ENCODE measurements around the gene MLH3. TPM values are rescaled to one million over a fixed set of nuclear protein-coding genes. Genes with fewer than 3 reads are reported as not detected.

Gene MLH3
- total RNA-seq, 1 experiment from 2014 or later, result 48.7 TPM

DNA sequence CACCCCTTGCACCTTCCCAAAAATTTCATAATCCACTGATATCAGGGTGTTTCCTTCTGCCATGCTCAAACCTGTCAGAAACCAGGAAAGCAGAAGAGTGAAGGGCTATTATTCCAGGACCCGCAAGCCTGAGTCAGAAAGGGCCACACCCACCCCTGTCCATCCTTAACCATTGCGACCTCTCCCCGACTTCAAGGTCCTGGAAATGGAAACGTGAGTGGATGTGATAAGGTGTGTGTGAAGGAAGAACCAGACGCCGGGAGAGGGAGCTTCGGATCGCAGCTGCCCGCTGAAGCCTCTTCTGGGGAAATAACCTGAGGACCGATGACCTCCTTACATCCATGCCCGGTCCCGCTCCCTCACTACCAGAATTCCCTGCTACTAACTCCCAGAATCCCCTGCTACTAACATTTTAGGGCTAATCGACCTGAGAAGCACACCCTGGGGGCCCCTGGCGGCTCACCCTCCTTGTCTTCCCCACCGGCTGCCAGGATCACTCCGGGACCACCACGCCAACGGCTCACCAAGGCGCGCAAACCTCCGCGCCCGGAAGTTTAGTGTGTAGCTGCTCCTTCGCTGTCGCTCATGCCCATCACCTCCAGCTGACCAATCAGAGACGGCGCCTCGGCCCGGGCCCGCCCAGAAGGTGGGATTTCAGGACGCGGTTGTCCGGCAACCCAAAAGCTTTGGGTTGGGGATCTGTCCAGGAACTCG is 12.4 kb upstream of the MLH3 start, which contains the start of gene ACYP1:
Gene ACYP1 (minus strand): TSS at position 534 of the 714 bp plus-strand sequence. CDS start 471 bp downstream, at position 63.
- Histone ChIP-seq H3K4me3 (peak within 1 kb of the TSS; percentile 68), H4K20me1 (ENCODE audit: insufficient read depth) (no peaks in the 10 kb centered on the region), H3K36me3 (ENCODE audit: low read depth) (peaks cover 19% of the 10 kb centered on the region), H3K27ac (peak within 1 kb of the TSS; percentile 37), H3K9me2 (ENCODE audit: insufficient read depth) (no peaks in the 10 kb centered on the region), H3K9me3 (ENCODE audit: insufficient read depth, low read depth) (no peaks in the 10 kb centered on the region), H2AFZ (peak within 1 kb of the TSS; percentile 89), H3K27me3 (ENCODE audit: insufficient read depth, low read depth) (no peaks in the 10 kb centered on the region), H3F3A (ENCODE audit: insufficient read depth, low read depth) (peaks cover 40% of the 10 kb centered on the region), H3K79me2 (ENCODE audit: low read depth) (peaks cover 54% of the 10 kb centered on the region), H3K4me2 (peak within 1 kb of the TSS; percentile 87), H3K4me1 (replicated peaks; ENCODE audit: insufficient read depth) (peaks cover 29% of the 10 kb centered on the region)
- POLR2A ChIA-PET (ENCODE audit: unreplicated experiment), result interaction anchor here (0.5 to 1.1 kb wide), 16 partner anchors 8 to 548 kb away, joined by 3 to 8 read pairs (median 4); partner anchors contain the start of gene RPS6KL1
- DNase-seq, result peak; percentile 91 to 99
- intact Hi-C loops (cut with micrococcal nuclease; ENCODE audit: unreplicated experiment), result no loop called here
- TSS peak; percentile 84 for BruUV-seq (replicated peaks)
- TF ChIP-seq, protein P1, sequence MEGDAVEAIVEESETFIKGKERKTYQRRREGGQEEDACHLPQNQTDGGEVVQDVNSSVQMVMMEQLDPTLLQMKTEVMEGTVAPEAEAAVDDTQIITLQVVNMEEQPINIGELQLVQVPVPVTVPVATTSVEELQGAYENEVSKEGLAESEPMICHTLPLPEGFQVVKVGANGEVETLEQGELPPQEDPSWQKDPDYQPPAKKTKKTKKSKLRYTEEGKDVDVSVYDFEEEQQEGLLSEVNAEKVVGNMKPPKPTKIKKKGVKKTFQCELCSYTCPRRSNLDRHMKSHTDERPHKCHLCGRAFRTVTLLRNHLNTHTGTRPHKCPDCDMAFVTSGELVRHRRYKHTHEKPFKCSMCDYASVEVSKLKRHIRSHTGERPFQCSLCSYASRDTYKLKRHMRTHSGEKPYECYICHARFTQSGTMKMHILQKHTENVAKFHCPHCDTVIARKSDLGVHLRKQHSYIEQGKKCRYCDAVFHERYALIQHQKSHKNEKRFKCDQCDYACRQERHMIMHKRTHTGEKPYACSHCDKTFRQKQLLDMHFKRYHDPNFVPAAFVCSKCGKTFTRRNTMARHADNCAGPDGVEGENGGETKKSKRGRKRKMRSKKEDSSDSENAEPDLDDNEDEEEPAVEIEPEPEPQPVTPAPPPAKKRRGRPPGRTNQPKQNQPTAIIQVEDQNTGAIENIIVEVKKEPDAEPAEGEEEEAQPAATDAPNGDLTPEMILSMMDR (conservative IDR thresholded peaks at IDR 0.05), result no peak
- no peak for TF ChIP-seq EZH2 (IDR thresholded peaks at IDR 0.05; ENCODE audit: low read depth)
- CTCF ChIA-PET, result interaction anchor here (0.6 to 2.4 kb wide), 6 partner anchors 16 to 455 kb away, joined by 3 to 6 read pairs (median 3); no protein-coding TSS in a partner anchor

- H4K20me1 ChIP-seq (ENCODE audit: insufficient read depth), result no peaks in the 10 kb centered on the region
- H3K36me3 ChIP-seq (ENCODE audit: low read depth), result peaks cover 20% of the 10 kb centered on the region
- ChIA-PET POLR2A (ENCODE audit: unreplicated experiment) (interaction anchor here (0.6 to 1.1 kb wide), 4 partner anchors 26 to 220 kb away, joined by 3 to 7 read pairs (median 5); no protein-coding TSS in a partner anchor), CTCF (interaction anchor here (1.1 to 2.4 kb wide), 4 partner anchors 40 to 157 kb away, joined by 3 to 6 read pairs (median 3); no protein-coding TSS in a partner anchor)
- H3K9me3 ChIP-seq (ENCODE audit: insufficient read depth, low read depth), result no peaks in the 10 kb centered on the region
- H3K9me2 ChIP-seq (ENCODE audit: insufficient read depth), result no peaks in the 10 kb centered on the region
- peak overlapping the region; percentile 87 for H3K4me2 ChIP-seq
- peak overlapping the region; percentile 37 for H3K27ac ChIP-seq
- H3K4me1 ChIP-seq (replicated peaks; ENCODE audit: insufficient read depth), result peaks cover 22% of the 10 kb centered on the region
- H3K4me3 ChIP-seq, result peak overlapping the region; percentile 68
- intact Hi-C loops (cut with micrococcal nuclease; ENCODE audit: unreplicated experiment), result no loop called here
- H3K27me3 ChIP-seq (ENCODE audit: insufficient read depth, low read depth), result no peaks in the 10 kb centered on the region
- no TSS peak for BruUV-seq (replicated peaks)
- no peak for DNase-seq
- peaks cover 34% of the 10 kb centered on the region for H3F3A ChIP-seq (ENCODE audit: insufficient read depth, low read depth)
- H3K79me2 ChIP-seq (ENCODE audit: low read depth), result peaks cover 50% of the 10 kb centered on the region
- TF ChIP-seq, protein P1 (conservative IDR thresholded peaks at IDR 0.05), result no peak
- no peak for TF ChIP-seq EZH2 (IDR thresholded peaks at IDR 0.05; ENCODE audit: low read depth)
- peak overlapping the region; percentile 89 for H2AFZ ChIP-seq
These were observed 11.7 kb upstream of the MLH3 start for GRCh38 chr14:75063013-75063412.

DNA sequence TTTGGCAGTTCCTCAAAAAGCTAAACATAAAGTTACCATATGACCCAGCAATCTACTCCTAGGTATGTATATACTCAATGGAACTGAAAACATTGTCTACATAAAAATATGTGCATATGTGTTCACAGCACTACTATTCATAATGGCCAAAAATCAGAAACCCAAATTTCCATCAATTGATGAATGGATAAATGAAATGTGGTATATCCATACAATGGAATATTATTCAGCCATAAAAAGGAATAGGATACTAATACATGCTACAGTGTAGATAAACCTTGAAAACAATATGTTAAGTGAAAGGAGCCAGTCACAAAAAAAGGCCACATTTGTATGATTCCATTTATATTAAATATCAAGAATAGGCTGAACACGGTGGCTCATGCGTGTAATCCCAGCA is 9.2 kb upstream of the MLH3 start:
- intact Hi-C loops (cut with micrococcal nuclease; ENCODE audit: unreplicated experiment), result no loop called here
- Histone ChIP-seq H3K79me2 (ENCODE audit: low read depth) (peaks cover 40% of the 10 kb centered on the region), H3K36me3 (ENCODE audit: low read depth) (peaks cover 24% of the 10 kb centered on the region), H3K9me3 (ENCODE audit: insufficient read depth, low read depth) (no peaks in the 10 kb centered on the region), H3K4me2 (no peak overlapping the region), H3F3A (ENCODE audit: insufficient read depth, low read depth) (peaks cover 25% of the 10 kb centered on the region; the same call in 1 of the 2 replicates), H3K9me2 (ENCODE audit: insufficient read depth) (no peaks in the 10 kb centered on the region), H2AFZ (no peak overlapping the region), H3K4me1 (replicated peaks; ENCODE audit: insufficient read depth) (peaks cover 13% of the 10 kb centered on the region), H3K4me3 (no peak overlapping the region), H3K27ac (no peak overlapping the region), H3K27me3 (ENCODE audit: insufficient read depth, low read depth) (no peaks in the 10 kb centered on the region), H4K20me1 (ENCODE audit: insufficient read depth) (no peaks in the 10 kb centered on the region)
- DNase-seq, result peak in 1 of 2 experiments; percentile 22
- no TSS peak for BruUV-seq (replicated peaks)
- ChIA-PET CTCF (interaction anchor here (0.6 kb wide), 1 partner anchor 137 kb away, joined by 3 read pairs; the partner anchor contains the start of gene RPS6KL1), POLR2A (ENCODE audit: unreplicated experiment) (no interaction called here)
- TF ChIP-seq EZH2 (IDR thresholded peaks at IDR 0.05; ENCODE audit: low read depth), result no peak
- TF ChIP-seq, protein P1 (conservative IDR thresholded peaks at IDR 0.05), result no peak

Measured in PC-9 (cell line).